Spleen (tissue), 7 donors: ENCODE results near the gene C12orf57.

Experiments used
- CTCF ChIP-seq, 11 experiments: fragments of 200-600 bp in 7 of 11; fragments of 450-650 bp in 4 of 11; sonication (generic) in 4 of 11; IDR thresholded peaks in 8 of 11; conservative IDR thresholded peaks in 3 of 11; 1 replicate in 7 of 11; 2 replicates in 4 of 11; pipeline versions ENCODE4 v1.4.0 to v1.8.0; 2016 to 2021; ENCODE audit warnings: antibody characterized with exemption in 11 of 11, inconsistent platforms in 4 of 11, mild to moderate bottlenecking in 1 of 11
- POLR2A ChIP-seq, 3 donors: fragments of 450-650 bp; IDR thresholded peaks; one replicate each; pipeline ENCODE4 v1.5.1; 2017; ENCODE audit warnings: antibody characterized with exemption in 3 of 3, mild to moderate bottlenecking in 1 of 3
- POLR2AphosphoS5 ChIP-seq, 3 donors: sonication (generic); formaldehyde crosslinking; IDR thresholded peaks; one replicate each; pipeline ENCODE4 v1.5.1; 2017; ENCODE audit warnings: antibody characterized with exemption in 3 of 3
- donor health status: DM: no; HTN: no; CAD: no; lungs with moderate emphysema.
- donor health status: DM: no; HTN: no; CAD: no.
- donor health status: DM: no; HTN: no; CAD: no.

GRCh38 chr12:6980075-6980474 is 36.3 kb downstream of the C12orf57 start:
- TF ChIP-seq POLR2AphosphoS5 (IDR thresholded peaks at IDR 0.05) (no peak), CTCF (IDR thresholded peaks at IDR 0.05 in 8 of 11, conservative IDR thresholded peaks at IDR 0.05 in 3 of 11) (no peak), POLR2A (IDR thresholded peaks at IDR 0.05) (no peak)
